WTC11 (cell line): ENCODE data around the gene SLC29A3.

Source experiments
- CDX4 ChIP-seq: fragments of 250-450 bp; sonication (Bioruptor Pico); IDR thresholded peaks from 2 replicates; pipeline ENCODE4 v1.9.0; 2021; ENCODE audit warnings: moderate library complexity, mild to moderate bottlenecking, inconsistent platforms, borderline replicate concordance
- CTCF ChIP-seq: fragments of 200-600 bp; IDR thresholded peaks from 2 replicates; pipeline ENCODE4 v1.8.0; 2022; ENCODE audit warnings: antibody characterized with exemption
- ETV6 ChIP-seq: sonication (generic); formaldehyde crosslinking; IDR thresholded peaks from 2 replicates; pipeline ENCODE4 v1.8.1; 2022; ENCODE audit warnings: mild to moderate bottlenecking, missing genetic modification reagents
- FOXJ3 ChIP-seq: sonication (generic); formaldehyde crosslinking; IDR thresholded peaks from 2 replicates; pipeline ENCODE4 v1.9.0; 2021; ENCODE audit warnings: missing genetic modification reagents, mild to moderate bottlenecking, borderline replicate concordance
- GABPB1 ChIP-seq: sonication (generic); formaldehyde crosslinking; IDR thresholded peaks from 2 replicates; pipeline ENCODE4 v1.8.1; 2023; ENCODE audit warnings: mild to moderate bottlenecking, missing genetic modification reagents
- HMGXB4 ChIP-seq: sonication (generic); formaldehyde crosslinking; IDR thresholded peaks from 2 replicates; pipeline ENCODE4 v1.8.1; 2023; ENCODE audit warnings: mild to moderate bottlenecking, moderate library complexity, missing genetic modification reagents
- JUN ChIP-seq: sonication (generic); formaldehyde crosslinking; IDR thresholded peaks from 2 replicates; pipeline ENCODE4 v1.8.0; 2023; ENCODE audit warnings: mild to moderate bottlenecking, missing genetic modification reagents
- MAX ChIP-seq: sonication (generic); formaldehyde crosslinking; IDR thresholded peaks from 2 replicates; pipeline ENCODE4 v1.8.0; 2022; ENCODE audit warnings: mild to moderate bottlenecking, missing genetic modification reagents
- ZNF263 ChIP-seq: sonication (generic); formaldehyde crosslinking; IDR thresholded peaks from 2 replicates; pipeline ENCODE4 v1.8.1; 2022; ENCODE audit warnings: low read depth, mild to moderate bottlenecking, moderate library complexity, missing genetic modification reagents
- ZNF671 ChIP-seq: fragments of 250-450 bp; sonication (Bioruptor Pico); IDR thresholded peaks from 2 replicates; pipeline ENCODE4 v1.8.0; 2021; ENCODE audit warnings: mild to moderate bottlenecking

- TF ChIP-seq MAX (CRISPR knock-in tag) = no peak
- TF ChIP-seq HMGXB4 (CRISPR knock-in tag) = no peak
- TF ChIP-seq GABPB1 (CRISPR knock-in tag) = no peak
- no peak for TF ChIP-seq ZNF263 (CRISPR knock-in tag)
- no peak for TF ChIP-seq CDX4 (CRISPR knock-in tag)
- TF ChIP-seq JUN (CRISPR knock-in tag) = no peak
- no peak for TF ChIP-seq CTCF
- TF ChIP-seq FOXJ3 = no peak
- no peak for TF ChIP-seq ETV6 (CRISPR knock-in tag)
- TF ChIP-seq ZNF671 (CRISPR knock-in tag) = no peak
Observed at GRCh38 chr10:71404503-71405295, 85.6 kb downstream of the SLC29A3 start.
